Chondrocyte (in vitro differentiated cells): Measurements from ENCODE around the gene GCNT1. TPM values are rescaled to one million over a fixed set of nuclear protein-coding genes. Genes with fewer than 3 reads are reported as not detected.
"Not testable (repeated sequence)": the region's sequence is repeated elsewhere in the genome, so short reads cannot be mapped to it uniquely, and the experiment has no call there.

Experiments
- DNase-seq: peaks from one replicate; pipeline ENCODE4 v3.0.0; 2021; ENCODE audit warnings: mixed read lengths, low spot score
- H3K27ac Mint-ChIP-seq: one replicate; pipeline ENCODE4 v1.8.0; 2021; ENCODE audit warnings: mild to moderate bottlenecking, moderate library complexity, mixed read lengths; ENCODE audit not compliant: unreplicated experiment
- H3K27me3 Mint-ChIP-seq: 2 replicates; pipeline ENCODE4 v1.8.0; 2021; ENCODE audit warnings: low read depth, mixed read lengths
- H3K36me3 Mint-ChIP-seq: 2 replicates; pipeline ENCODE4 v1.8.0; 2021; ENCODE audit warnings: low read depth, mixed read lengths
- H3K4me1 Mint-ChIP-seq: 2 replicates; pipeline ENCODE4 v1.8.0; 2021; ENCODE audit warnings: low read depth, mild to moderate bottlenecking, mixed read lengths
- H3K4me3 Mint-ChIP-seq: one replicate; pipeline ENCODE4 v1.8.0; 2021; ENCODE audit warnings: mild to moderate bottlenecking, moderate library complexity, mixed read lengths; ENCODE audit not compliant: unreplicated experiment
- H3K9me3 Mint-ChIP-seq: 2 replicates; pipeline ENCODE4 v1.8.0; 2021; ENCODE audit warnings: low read depth, mixed read lengths
- total RNA-seq: library from RNA; stranded (reverse); gene quantifications from 3 replicates; pipeline ENCODE4 v1.2.1, GENCODE V29; 2021
- TF ChIP-seq, protein P1 (sequence below): fragments of 200-600 bp; sonication (generic); IDR thresholded peaks from 2 replicates; pipeline ENCODE4 v1.5.0; 2021; ENCODE audit warnings: antibody characterized with exemption, mild to moderate bottlenecking, moderate library complexity

The GCNT1 gene
- total RNA-seq, 1 donor from 2014 or later: 11.0 TPM

DNA sequence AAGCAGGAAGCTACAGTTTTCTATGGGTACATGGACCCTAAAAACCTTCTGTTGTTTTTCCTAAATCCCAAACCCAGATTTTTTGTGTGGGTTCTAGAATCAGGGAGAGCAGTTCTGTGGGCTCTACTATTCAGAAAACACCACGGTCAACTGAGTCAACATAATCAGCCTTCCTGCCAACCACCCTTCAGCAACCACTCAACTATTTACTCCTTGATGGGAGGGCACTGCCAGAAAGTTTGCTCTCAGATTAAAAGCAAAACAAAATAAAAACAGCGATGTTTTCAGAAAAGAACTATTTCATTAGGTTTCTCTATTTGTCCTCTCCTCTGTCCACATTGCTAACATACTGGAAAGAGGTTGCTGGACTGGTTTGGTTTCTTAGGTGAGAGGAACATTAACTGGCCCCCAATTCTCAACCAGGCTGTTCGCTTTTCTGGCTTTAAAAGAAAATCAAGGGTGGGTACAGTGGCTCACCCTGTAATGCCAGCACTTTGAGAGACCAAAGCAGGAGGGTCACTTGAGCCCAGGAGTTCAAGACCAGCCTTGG, 72.3 kb downstream of the GCNT1 start:
- Mint-ChIP-seq H3K27ac (no peak overlapping the region), H3K4me3 (no peak overlapping the region), H3K27me3 (no peaks in the 10 kb centered on the region), H3K36me3 (peaks cover 2% of the 10 kb centered on the region), H3K4me1 (peaks cover 41% of the 10 kb centered on the region), H3K9me3 (no peaks in the 10 kb centered on the region)
- TF ChIP-seq, protein P1, sequence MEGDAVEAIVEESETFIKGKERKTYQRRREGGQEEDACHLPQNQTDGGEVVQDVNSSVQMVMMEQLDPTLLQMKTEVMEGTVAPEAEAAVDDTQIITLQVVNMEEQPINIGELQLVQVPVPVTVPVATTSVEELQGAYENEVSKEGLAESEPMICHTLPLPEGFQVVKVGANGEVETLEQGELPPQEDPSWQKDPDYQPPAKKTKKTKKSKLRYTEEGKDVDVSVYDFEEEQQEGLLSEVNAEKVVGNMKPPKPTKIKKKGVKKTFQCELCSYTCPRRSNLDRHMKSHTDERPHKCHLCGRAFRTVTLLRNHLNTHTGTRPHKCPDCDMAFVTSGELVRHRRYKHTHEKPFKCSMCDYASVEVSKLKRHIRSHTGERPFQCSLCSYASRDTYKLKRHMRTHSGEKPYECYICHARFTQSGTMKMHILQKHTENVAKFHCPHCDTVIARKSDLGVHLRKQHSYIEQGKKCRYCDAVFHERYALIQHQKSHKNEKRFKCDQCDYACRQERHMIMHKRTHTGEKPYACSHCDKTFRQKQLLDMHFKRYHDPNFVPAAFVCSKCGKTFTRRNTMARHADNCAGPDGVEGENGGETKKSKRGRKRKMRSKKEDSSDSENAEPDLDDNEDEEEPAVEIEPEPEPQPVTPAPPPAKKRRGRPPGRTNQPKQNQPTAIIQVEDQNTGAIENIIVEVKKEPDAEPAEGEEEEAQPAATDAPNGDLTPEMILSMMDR: no peak
- no peak for DNase-seq

DNA sequence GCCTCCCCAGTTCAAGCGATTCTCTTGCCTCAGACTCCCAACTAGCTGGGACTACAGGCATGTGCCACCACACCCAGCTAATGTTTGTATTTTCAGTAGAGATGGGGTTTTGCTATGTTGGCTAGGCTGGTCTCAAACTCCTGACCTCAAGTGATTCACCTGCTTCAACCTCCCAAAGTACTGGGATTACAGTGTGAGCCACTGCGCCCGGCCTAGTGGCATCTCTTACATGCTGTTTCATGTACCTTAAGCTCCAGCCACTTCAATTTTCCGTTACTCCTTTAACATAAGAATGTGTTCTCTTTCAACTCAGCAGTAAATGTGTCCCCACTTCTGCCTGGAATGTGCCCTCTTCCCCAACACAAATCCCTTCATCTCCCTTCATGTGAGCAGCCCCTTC, 73.9 kb downstream of the GCNT1 start:
- not testable (repeated sequence) for DNase-seq, H3K9me3 Mint-ChIP-seq, H3K4me3 Mint-ChIP-seq, H3K36me3 Mint-ChIP-seq, H3K27me3 Mint-ChIP-seq
- peaks cover 52% of the 10 kb centered on the region for H3K4me1 Mint-ChIP-seq
- H3K27ac Mint-ChIP-seq: peak overlapping the region; percentile 87

- Mint-ChIP-seq H3K36me3 (peaks cover 3% of the 10 kb centered on the region), H3K4me3 (no peak overlapping the region), H3K27ac (peak overlapping the region; percentile 76), H3K4me1 (peaks cover 60% of the 10 kb centered on the region), H3K9me3 (no peaks in the 10 kb centered on the region), H3K27me3 (no peaks in the 10 kb centered on the region)
- TF ChIP-seq, protein P1: no peak
- DNase-seq: no peak
Measured at GRCh38 chr9:76534026-76534425, 75.0 kb downstream of the GCNT1 start.

DNA sequence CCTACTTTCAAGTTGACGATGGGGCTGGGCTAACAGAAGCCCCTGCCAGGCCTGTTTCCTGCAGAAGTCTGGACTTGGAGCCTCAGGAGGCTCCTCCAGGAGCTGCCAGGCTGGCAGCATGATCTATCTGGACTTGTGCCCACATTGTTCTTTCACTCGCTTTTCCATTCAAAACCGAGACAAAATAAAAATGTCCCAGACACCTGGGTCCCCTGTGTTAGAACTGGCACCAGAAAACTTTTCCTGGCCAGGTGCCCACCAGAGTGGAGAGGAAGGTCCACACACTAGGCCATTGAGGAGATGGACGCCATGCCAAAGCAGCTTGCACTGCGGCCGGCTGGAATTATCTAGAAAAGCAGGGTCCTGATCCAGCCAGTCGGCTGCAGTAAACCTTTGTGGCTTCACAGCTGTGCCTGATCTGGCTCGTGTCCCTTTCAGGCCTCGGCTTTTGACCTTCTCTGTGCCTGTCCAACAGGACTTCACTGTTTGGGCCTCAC, 78.2 kb downstream of the GCNT1 start:
- no peak overlapping the region for H3K4me3 Mint-ChIP-seq
- H3K9me3 Mint-ChIP-seq: no peaks in the 10 kb centered on the region
- peak overlapping the region; percentile 57 for H3K27ac Mint-ChIP-seq
- DNase-seq: no peak
- TF ChIP-seq, protein P1: no peak
- peaks cover 54% of the 10 kb centered on the region for H3K4me1 Mint-ChIP-seq
- H3K36me3 Mint-ChIP-seq: peaks cover 3% of the 10 kb centered on the region
- H3K27me3 Mint-ChIP-seq: no peaks in the 10 kb centered on the region

GRCh38 chr9:76539180-76539579, 80.2 kb downstream of the GCNT1 start:
- TF ChIP-seq, protein P1: no peak
- Mint-ChIP-seq H3K36me3 (peaks cover 3% of the 10 kb centered on the region), H3K4me1 (peaks cover 36% of the 10 kb centered on the region), H3K4me3 (no peak overlapping the region), H3K27ac (no peak overlapping the region), H3K9me3 (no peaks in the 10 kb centered on the region), H3K27me3 (no peaks in the 10 kb centered on the region)
- DNase-seq: no peak

DNA sequence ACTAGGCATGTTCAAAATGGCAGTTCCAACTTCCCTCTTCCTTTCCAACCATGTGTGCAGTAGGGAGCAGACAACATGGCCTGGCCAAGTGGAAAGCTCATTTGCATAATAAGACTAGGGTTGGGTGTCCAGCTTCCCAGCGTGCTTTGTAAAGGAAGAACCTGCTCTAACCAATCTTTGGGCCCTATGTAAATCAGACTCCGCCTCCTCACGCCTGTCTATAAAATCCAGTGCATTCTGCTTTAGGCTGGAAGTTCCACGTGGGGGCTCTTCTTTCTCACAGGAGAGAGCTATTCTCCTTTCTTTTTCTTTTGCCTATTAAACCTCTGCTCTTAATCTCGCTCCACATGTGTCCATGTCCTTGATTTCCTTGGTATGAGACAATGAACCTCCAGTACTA, 83.4 kb downstream of the GCNT1 start:
- TF ChIP-seq, protein P1: no peak
- no peaks in the 10 kb centered on the region for H3K27me3 Mint-ChIP-seq
- H3K27ac Mint-ChIP-seq: no peak overlapping the region
- peaks cover 12% of the 10 kb centered on the region for H3K4me1 Mint-ChIP-seq
- no peak for DNase-seq
- no peak overlapping the region for H3K4me3 Mint-ChIP-seq
- H3K9me3 Mint-ChIP-seq: no peaks in the 10 kb centered on the region
- peaks cover 3% of the 10 kb centered on the region for H3K36me3 Mint-ChIP-seq
